H1 (cell line): ENCODE measurements around the gene GDF15. TPM values are rescaled to one million over a fixed set of nuclear protein-coding genes. Genes with fewer than 3 reads are reported as not detected.

Source experiments
- BRCA1 ChIP-seq: IDR thresholded peaks from 2 replicates; pipeline ENCODE4 v1.6.1; 2012; ENCODE audit warnings: low read depth, low read length, improper control_type of control experiment
- CBX8 ChIP-seq: fragments of 300-800, 300-1000 bp; sonication (generic); IDR thresholded peaks from 2 replicates; pipeline ENCODE4 v1.7.1; 2016; ENCODE audit warnings: low read depth, low read length, borderline replicate concordance
- EGR1 ChIP-seq: IDR thresholded peaks from 2 replicates; pipeline ENCODE4 v1.6.1; 2011; ENCODE audit warnings: low read depth, low read length, borderline replicate concordance
- HDAC6 ChIP-seq: IDR thresholded peaks from one replicate; pipeline ENCODE4 v1.7.1; 2012; ENCODE audit warnings: low read depth, mild to moderate bottlenecking, inconsistent platforms, low read length, moderate library complexity
- KDM5A ChIP-seq: fragments of 200-600 bp; IDR thresholded peaks from 2 replicates; pipeline ENCODE4 v1.7.1; 2012; ENCODE audit warnings: mild to moderate bottlenecking, low read length, inconsistent platforms, mixed read lengths
- POLR2A ChIP-seq, 2 experiments: IDR thresholded peaks; 1 replicate in 1 of 2; 2 replicates in 1 of 2; pipeline ENCODE4 v1.6.1; 2011; ENCODE audit warnings: low read depth in 2 of 2, low read length in 2 of 2, mild to moderate bottlenecking in 2 of 2; ENCODE audit errors: control extremely low read depth in 1 of 2
- RXRA ChIP-seq: IDR thresholded peaks from 2 replicates; pipeline ENCODE4 v1.6.1; 2011; ENCODE audit warnings: low read depth, mild to moderate bottlenecking, low read length, moderate library complexity; ENCODE audit not compliant: insufficient read depth
- SIN3A ChIP-seq, 2 experiments: IDR thresholded peaks in 1 of 2; conservative IDR thresholded peaks in 1 of 2; 2 replicates each; pipeline ENCODE4 v1.6.1; 2011 to 2012; ENCODE audit warnings: low read length in 2 of 2, improper control_type of control experiment in 1 of 2, low read depth in 1 of 2, mild to moderate bottlenecking in 1 of 2
- SP4 ChIP-seq: IDR thresholded peaks from 2 replicates; pipeline ENCODE4 v1.6.1; 2012; ENCODE audit warnings: low read length, inconsistent platforms
- TAF1 ChIP-seq: IDR thresholded peaks from 2 replicates; pipeline ENCODE4 v1.6.1; 2011; ENCODE audit warnings: mild to moderate bottlenecking, low read depth, low read length
- polyA plus RNA-seq, 7 experiments: library from polyadenylated mRNA; depleted of rRNA in 3 of 7; stranded (reverse) in 5 of 7; unstranded in 2 of 7; fragments of >200 nt in 5 of 7; fragments of 200-250 nt in 2 of 7; gene quantifications; 1 replicate in 5 of 7; 2 replicates in 1 of 7; 4 replicates in 1 of 7; pipeline versions ENCODE4 v1.2.1 to v1.2.3, GENCODE V29; 2011 to 2013; ENCODE audit warnings: missing spikeins in 2 of 7, mixed read lengths in 2 of 7
- total RNA-seq: library from RNA; stranded (reverse); fragmentation: NEBNext Ultra II Directional; extraction: Animal tissue kit (Norgen Biotek cat#: 25700); gene quantifications from 2 replicates; pipeline ENCODE4 v1.2.1, GENCODE V29; 2021
- TF ChIP-seq, protein P1 (sequence below): fragments of 300-600 bp; sonication (generic); IDR thresholded peaks from 2 replicates; pipeline ENCODE4 v1.7.1; 2012; ENCODE audit warnings: low read length, moderate library complexity, mild to moderate bottlenecking, inconsistent platforms; ENCODE audit not compliant: insufficient replicate concordance

GDF15 gene
- total and polyA plus RNA-seq, 2 of the 8 experiments (the other 6 are each of a cell fraction or from before 2014, with no cell fraction given) = 4.1 to 8.5 TPM

DNA sequence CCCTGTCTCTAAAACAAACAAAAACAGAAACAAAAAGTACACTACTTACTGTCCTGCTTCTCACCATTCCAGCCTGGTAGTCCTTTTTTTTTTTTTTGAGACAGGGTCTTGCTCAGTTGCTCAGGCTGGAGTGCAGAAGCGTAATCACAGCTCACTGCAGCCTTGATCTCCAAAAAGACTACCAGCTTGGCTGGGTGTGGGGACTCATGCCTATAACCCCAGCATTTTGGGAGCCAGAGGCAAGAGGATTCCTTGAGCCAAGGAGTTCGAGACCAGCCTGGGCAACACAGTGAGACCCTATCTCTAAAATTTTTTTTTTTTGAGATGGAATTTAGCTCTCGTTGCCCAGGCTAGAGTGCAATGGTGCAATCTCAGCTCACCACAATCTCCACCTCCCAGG lies 5.1 kb upstream of the GDF15 start (continued):
- TF ChIP-seq, protein P1, sequence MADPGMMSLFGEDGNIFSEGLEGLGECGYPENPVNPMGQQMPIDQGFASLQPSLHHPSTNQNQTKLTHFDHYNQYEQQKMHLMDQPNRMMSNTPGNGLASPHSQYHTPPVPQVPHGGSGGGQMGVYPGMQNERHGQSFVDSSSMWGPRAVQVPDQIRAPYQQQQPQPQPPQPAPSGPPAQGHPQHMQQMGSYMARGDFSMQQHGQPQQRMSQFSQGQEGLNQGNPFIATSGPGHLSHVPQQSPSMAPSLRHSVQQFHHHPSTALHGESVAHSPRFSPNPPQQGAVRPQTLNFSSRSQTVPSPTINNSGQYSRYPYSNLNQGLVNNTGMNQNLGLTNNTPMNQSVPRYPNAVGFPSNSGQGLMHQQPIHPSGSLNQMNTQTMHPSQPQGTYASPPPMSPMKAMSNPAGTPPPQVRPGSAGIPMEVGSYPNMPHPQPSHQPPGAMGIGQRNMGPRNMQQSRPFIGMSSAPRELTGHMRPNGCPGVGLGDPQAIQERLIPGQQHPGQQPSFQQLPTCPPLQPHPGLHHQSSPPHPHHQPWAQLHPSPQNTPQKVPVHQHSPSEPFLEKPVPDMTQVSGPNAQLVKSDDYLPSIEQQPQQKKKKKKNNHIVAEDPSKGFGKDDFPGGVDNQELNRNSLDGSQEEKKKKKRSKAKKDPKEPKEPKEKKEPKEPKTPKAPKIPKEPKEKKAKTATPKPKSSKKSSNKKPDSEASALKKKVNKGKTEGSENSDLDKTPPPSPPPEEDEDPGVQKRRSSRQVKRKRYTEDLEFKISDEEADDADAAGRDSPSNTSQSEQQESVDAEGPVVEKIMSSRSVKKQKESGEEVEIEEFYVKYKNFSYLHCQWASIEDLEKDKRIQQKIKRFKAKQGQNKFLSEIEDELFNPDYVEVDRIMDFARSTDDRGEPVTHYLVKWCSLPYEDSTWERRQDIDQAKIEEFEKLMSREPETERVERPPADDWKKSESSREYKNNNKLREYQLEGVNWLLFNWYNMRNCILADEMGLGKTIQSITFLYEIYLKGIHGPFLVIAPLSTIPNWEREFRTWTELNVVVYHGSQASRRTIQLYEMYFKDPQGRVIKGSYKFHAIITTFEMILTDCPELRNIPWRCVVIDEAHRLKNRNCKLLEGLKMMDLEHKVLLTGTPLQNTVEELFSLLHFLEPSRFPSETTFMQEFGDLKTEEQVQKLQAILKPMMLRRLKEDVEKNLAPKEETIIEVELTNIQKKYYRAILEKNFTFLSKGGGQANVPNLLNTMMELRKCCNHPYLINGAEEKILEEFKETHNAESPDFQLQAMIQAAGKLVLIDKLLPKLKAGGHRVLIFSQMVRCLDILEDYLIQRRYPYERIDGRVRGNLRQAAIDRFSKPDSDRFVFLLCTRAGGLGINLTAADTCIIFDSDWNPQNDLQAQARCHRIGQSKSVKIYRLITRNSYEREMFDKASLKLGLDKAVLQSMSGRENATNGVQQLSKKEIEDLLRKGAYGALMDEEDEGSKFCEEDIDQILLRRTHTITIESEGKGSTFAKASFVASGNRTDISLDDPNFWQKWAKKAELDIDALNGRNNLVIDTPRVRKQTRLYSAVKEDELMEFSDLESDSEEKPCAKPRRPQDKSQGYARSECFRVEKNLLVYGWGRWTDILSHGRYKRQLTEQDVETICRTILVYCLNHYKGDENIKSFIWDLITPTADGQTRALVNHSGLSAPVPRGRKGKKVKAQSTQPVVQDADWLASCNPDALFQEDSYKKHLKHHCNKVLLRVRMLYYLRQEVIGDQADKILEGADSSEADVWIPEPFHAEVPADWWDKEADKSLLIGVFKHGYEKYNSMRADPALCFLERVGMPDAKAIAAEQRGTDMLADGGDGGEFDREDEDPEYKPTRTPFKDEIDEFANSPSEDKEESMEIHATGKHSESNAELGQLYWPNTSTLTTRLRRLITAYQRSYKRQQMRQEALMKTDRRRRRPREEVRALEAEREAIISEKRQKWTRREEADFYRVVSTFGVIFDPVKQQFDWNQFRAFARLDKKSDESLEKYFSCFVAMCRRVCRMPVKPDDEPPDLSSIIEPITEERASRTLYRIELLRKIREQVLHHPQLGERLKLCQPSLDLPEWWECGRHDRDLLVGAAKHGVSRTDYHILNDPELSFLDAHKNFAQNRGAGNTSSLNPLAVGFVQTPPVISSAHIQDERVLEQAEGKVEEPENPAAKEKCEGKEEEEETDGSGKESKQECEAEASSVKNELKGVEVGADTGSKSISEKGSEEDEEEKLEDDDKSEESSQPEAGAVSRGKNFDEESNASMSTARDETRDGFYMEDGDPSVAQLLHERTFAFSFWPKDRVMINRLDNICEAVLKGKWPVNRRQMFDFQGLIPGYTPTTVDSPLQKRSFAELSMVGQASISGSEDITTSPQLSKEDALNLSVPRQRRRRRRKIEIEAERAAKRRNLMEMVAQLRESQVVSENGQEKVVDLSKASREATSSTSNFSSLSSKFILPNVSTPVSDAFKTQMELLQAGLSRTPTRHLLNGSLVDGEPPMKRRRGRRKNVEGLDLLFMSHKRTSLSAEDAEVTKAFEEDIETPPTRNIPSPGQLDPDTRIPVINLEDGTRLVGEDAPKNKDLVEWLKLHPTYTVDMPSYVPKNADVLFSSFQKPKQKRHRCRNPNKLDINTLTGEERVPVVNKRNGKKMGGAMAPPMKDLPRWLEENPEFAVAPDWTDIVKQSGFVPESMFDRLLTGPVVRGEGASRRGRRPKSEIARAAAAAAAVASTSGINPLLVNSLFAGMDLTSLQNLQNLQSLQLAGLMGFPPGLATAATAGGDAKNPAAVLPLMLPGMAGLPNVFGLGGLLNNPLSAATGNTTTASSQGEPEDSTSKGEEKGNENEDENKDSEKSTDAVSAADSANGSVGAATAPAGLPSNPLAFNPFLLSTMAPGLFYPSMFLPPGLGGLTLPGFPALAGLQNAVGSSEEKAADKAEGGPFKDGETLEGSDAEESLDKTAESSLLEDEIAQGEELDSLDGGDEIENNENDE = no peak
- TF ChIP-seq SIN3A (conservative IDR thresholded peaks at IDR 0.05 in 1 of 2, IDR thresholded peaks at IDR 0.05 in 1 of 2; ENCODE audit: low read depth in 1 of 2, low read length in 2 of 2) (no peak), RXRA (no peak), POLR2A (IDR thresholded peaks at IDR 0.05; ENCODE audit: control extremely low read depth in 1 of 2, low read depth in 2 of 2, low read length in 2 of 2) (no peak), CBX8 (no peak), EGR1 (no peak), HDAC6 (no peak), TAF1 (no peak), SP4 (no peak), BRCA1 (no peak), KDM5A (no peak)
